ENCODE data around the gene LARGE1. TPM values are rescaled to one million over a fixed set of nuclear protein-coding genes. Genes with fewer than 3 reads are reported as not detected.

The LARGE1 gene
- total RNA-seq, 4 donors from 2014 or later = 78.1 to 156 (median 104) TPM

DNA sequence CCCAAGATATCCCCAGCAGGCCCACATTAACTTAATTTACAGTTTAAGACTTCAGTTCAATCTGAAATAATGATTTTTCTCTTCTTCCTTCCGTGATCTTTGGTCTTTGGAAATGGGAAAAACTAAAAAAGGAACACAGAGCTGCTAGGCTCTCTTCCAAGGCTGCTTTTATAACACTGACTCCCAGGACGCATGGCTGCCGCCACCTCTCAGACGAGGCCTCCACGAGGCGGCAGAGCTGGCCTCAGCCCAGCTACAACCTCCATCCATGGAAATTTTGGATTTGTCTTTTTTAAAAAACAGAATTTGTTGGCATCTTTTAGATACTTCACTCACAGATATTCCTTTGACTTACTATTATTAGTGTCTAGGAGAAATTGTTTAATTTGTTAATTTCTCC, 476.6 kb downstream of the LARGE1 start:
- no peaks in the 10 kb centered on the region for H3K4me1 ChIP-seq
- H3K27me3 ChIP-seq = no peaks in the 10 kb centered on the region
- no peaks in the 10 kb centered on the region for H3K36me3 ChIP-seq
- H3K9me3 ChIP-seq = no peaks in the 10 kb centered on the region
- TF ChIP-seq POLR2A (IDR thresholded peaks at IDR 0.05) (no peak), CTCF (IDR thresholded peaks at IDR 0.05) (no peak)
- no peak overlapping the region for H3K4me3 ChIP-seq
- H3K27ac ChIP-seq = no peak overlapping the region
- DNase-seq = no peak

GRCh38 chr22:33440756-33441155, 479.5 kb downstream of the LARGE1 start:
- TF ChIP-seq CTCF (IDR thresholded peaks at IDR 0.05) (no peak), POLR2A (IDR thresholded peaks at IDR 0.05) (no peak)
- no peaks in the 10 kb centered on the region for H3K36me3 ChIP-seq
- no peaks in the 10 kb centered on the region for H3K27me3 ChIP-seq
- H3K27ac ChIP-seq = no peak overlapping the region
- H3K9me3 ChIP-seq = no peaks in the 10 kb centered on the region
- no peaks in the 10 kb centered on the region for H3K4me1 ChIP-seq
- no peak for DNase-seq
- no peak overlapping the region for H3K4me3 ChIP-seq

DNA sequence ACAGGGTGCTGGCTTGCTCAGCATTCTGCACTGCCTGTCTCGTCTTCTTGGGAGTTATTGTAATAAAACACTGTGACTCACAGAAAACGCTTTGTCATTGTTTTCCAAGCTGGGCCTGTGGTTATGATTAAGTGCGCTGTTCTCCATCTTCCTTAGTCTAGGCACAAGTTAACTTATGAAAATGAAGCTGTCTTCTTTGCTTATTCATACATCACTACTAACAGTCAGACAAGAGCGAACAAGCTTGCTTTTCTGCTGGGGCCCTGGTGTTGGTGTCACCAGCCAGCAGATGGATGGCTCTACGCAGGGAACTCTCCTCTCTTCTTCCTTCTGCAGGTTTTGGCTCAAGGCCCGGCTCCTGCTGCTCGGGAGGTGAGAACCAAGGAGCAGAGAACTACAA, 482.0 kb downstream of the LARGE1 start:
- Histone ChIP-seq H3K27ac (no peak overlapping the region), H3K4me3 (no peak overlapping the region), H3K4me1 (no peaks in the 10 kb centered on the region), H3K36me3 (no peaks in the 10 kb centered on the region), H3K9me3 (no peaks in the 10 kb centered on the region), H3K27me3 (no peaks in the 10 kb centered on the region)
- TF ChIP-seq POLR2A (IDR thresholded peaks at IDR 0.05) (no peak), CTCF (IDR thresholded peaks at IDR 0.05) (no peak)
- no peak for DNase-seq

GRCh38 chr22:33431300-33431699, 489.0 kb downstream of the LARGE1 start:
- TF ChIP-seq CTCF (IDR thresholded peaks at IDR 0.05) (no peak), POLR2A (IDR thresholded peaks at IDR 0.05) (no peak)
- Histone ChIP-seq H3K9me3 (no peaks in the 10 kb centered on the region), H3K27ac (no peak overlapping the region), H3K27me3 (no peaks in the 10 kb centered on the region), H3K4me3 (no peak overlapping the region), H3K36me3 (peaks cover 0 to 14% (median 0%) of the 10 kb centered on the region in 3 donors), H3K4me1 (no peaks in the 10 kb centered on the region)
- DNase-seq = no peak

DNA sequence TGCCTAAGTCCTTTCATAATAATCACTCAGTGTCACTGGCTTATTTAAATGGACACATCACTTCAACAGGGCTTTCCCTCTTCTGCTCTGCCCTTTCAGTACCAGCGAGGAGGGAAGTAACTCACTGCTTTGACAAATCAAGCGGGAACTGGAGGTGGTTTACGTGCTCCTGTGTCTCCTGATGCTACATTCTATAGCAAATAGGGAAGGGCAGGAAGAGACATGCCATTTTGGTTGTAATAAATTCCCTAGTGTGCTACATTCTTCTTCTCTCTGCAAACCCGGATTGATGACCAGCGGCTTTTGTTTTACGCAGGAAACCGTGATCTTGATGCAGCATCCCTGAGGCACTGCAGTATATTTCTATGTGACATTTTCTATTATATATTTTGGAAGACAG, 491.0 kb downstream of the LARGE1 start:
- TF ChIP-seq CTCF (IDR thresholded peaks at IDR 0.05) = no peak
- no peak for TF ChIP-seq POLR2A (IDR thresholded peaks at IDR 0.05)
- no peaks in the 10 kb centered on the region for H3K4me1 ChIP-seq
- H3K27me3 ChIP-seq = no peaks in the 10 kb centered on the region
- H3K27ac ChIP-seq = no peak overlapping the region
- no peaks in the 10 kb centered on the region for H3K9me3 ChIP-seq
- H3K36me3 ChIP-seq = peaks cover 0 to 14% (median 0%) of the 10 kb centered on the region in 3 donors
- no peak for DNase-seq
- no peak overlapping the region for H3K4me3 ChIP-seq

DNA sequence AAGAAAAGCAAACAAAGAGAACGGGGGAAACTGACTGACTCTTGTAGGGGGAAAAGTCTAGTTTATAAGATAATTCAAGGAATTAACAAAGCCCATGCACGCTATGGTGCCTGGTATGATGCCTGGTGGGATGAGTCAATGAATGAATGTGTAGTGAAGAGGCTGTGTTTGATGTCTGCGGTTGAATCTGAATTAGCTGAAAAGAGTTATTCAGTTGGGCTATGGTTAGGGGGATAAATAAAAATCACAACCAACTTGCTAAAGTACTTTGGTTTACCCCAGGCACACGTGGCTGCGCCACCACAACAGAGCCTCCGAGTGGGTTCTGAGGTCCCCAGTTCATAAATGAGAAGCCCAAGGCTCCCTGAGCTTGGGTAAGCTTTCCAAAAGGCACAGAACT, 492.8 kb downstream of the LARGE1 start:
- no peak for DNase-seq
- TF ChIP-seq POLR2A (IDR thresholded peaks at IDR 0.05) = no peak
- TF ChIP-seq CTCF (IDR thresholded peaks at IDR 0.05) = no peak
- no peaks in the 10 kb centered on the region for H3K9me3 ChIP-seq
- H3K27ac ChIP-seq = no peak overlapping the region
- peaks cover 0 to 14% (median 0%) of the 10 kb centered on the region in 3 donors for H3K36me3 ChIP-seq
- H3K4me3 ChIP-seq = no peak overlapping the region
- no peaks in the 10 kb centered on the region for H3K27me3 ChIP-seq
- no peaks in the 10 kb centered on the region for H3K4me1 ChIP-seq

All from Peyer's patch (tissue), 4 donors.